NCI-H460 (cell line): ENCODE measurements around the gene RNPS1. TPM values are rescaled to one million over a fixed set of nuclear protein-coding genes. Genes with fewer than 3 reads are reported as not detected.

Experiments
- small RNA-seq, 2 experiments: library from RNA; depleted of rRNA; stranded (forward); fragments of <200 nt; gene quantifications; one replicate each; pipeline ENCODE3, GENCODE V24; 2014
- total RNA-seq: library from RNA; depleted of rRNA; stranded (reverse); fragments of >200 nt; shearing (Covaris generic); gene quantifications from 2 replicates; pipeline ENCODE4 v1.2.3, GENCODE V29; 2014; rRNA removed

The RNPS1 gene
- total RNA-seq, 1 experiment from 2014 or later: 142 TPM

Small RNA genes lying within 50 kb of the gene (small RNA-seq; reads per million reads assigned to genes)
- gene MIR3677 (0 to 0.06 reads per million in 2 experiments), gene MIR4717 (0 reads per million in 2 experiments)

Other genes starting within 250 kb of the RNPS1 start
- 3.4 and 4.8 TPM in 2 replicates for gene NPW, start 248.3 kb downstream of the RNPS1 start, total RNA-seq
- gene NHERF2, start 241.2 kb downstream of the RNPS1 start, total RNA-seq: 11.1 and 13.3 TPM in 2 replicates
- 18.0 and 20.2 TPM in 2 replicates for gene NTHL1, start 220.3 kb downstream of the RNPS1 start, total RNA-seq
- 33.8 and 38.5 TPM in 2 replicates for gene TSC2, start 220.1 kb downstream of the RNPS1 start, total RNA-seq
- 98.8 and 119 TPM in 2 replicates for gene PKD1, start 132.2 kb downstream of the RNPS1 start, total RNA-seq
- gene RAB26, start 119.5 kb downstream of the RNPS1 start, total RNA-seq: 0.66 and 1.2 TPM in 2 replicates
- 52.8 and 55.6 TPM in 2 replicates for gene TRAF7, start 112.3 kb downstream of the RNPS1 start, total RNA-seq
- gene CASKIN1, start 71.5 kb downstream of the RNPS1 start, total RNA-seq: 0.50 and 1.5 TPM in 2 replicates
- gene MLST8, start 62.7 kb downstream of the RNPS1 start, total RNA-seq: 58.5 and 58.7 TPM in 2 replicates
- gene BRICD5, start 57.3 kb downstream of the RNPS1 start, total RNA-seq: 2.1 and 2.9 TPM in 2 replicates
- gene PGP, start 53.3 kb downstream of the RNPS1 start, total RNA-seq: 8.6 and 11.9 TPM in 2 replicates
- 18.6 and 21.7 TPM in 2 replicates for gene E4F1, start 44.5 kb downstream of the RNPS1 start, total RNA-seq
- 0.84 and 1.6 TPM in 2 replicates for gene DNASE1L2, start 31.7 kb downstream of the RNPS1 start, total RNA-seq
- gene ECI1, start 16.5 kb downstream of the RNPS1 start, total RNA-seq: 87.3 and 107 TPM in 2 replicates
- gene ABCA3, start 72.6 kb upstream of the RNPS1 start, total RNA-seq: 11.7 and 12.2 TPM in 2 replicates
- gene CCNF, start 161.3 kb upstream of the RNPS1 start, total RNA-seq: 21.2 and 22.1 TPM in 2 replicates
- gene TEDC2, start 192.0 kb upstream of the RNPS1 start, total RNA-seq: 12.5 and 14.2 TPM in 2 replicates
- 0.07 and 0.14 TPM in 2 replicates for gene NTN3, start 203.2 kb upstream of the RNPS1 start, total RNA-seq
- gene TBC1D24, start 207.0 kb upstream of the RNPS1 start, total RNA-seq: 9.4 and 10.2 TPM in 2 replicates
- 32.3 and 52.9 TPM in 2 replicates for gene ATP6V0C, start 245.8 kb upstream of the RNPS1 start, total RNA-seq